ENCODE data around the gene ADCY5. TPM values are rescaled to one million over a fixed set of nuclear protein-coding genes. Genes with fewer than 3 reads are reported as not detected.

Gene ADCY5
- total RNA-seq, 1 donor from 2014 or later: 6.8 TPM

GRCh38 chr3:123311201-123311600 is 137.7 kb downstream of the ADCY5 start:
- peaks cover 8% of the 10 kb centered on the region for H3K4me1 Mint-ChIP-seq
- no peaks in the 10 kb centered on the region for H3K36me3 Mint-ChIP-seq
- no peak for DNase-seq (ENCODE audit: low spot score in 2 of 2, unreplicated experiment in 2 of 2)
- no peaks in the 10 kb centered on the region for H3K9me3 Mint-ChIP-seq
- peaks cover 17% of the 10 kb centered on the region for H3K27me3 Mint-ChIP-seq (ENCODE audit: low read depth)
- TF ChIP-seq, protein P1, sequence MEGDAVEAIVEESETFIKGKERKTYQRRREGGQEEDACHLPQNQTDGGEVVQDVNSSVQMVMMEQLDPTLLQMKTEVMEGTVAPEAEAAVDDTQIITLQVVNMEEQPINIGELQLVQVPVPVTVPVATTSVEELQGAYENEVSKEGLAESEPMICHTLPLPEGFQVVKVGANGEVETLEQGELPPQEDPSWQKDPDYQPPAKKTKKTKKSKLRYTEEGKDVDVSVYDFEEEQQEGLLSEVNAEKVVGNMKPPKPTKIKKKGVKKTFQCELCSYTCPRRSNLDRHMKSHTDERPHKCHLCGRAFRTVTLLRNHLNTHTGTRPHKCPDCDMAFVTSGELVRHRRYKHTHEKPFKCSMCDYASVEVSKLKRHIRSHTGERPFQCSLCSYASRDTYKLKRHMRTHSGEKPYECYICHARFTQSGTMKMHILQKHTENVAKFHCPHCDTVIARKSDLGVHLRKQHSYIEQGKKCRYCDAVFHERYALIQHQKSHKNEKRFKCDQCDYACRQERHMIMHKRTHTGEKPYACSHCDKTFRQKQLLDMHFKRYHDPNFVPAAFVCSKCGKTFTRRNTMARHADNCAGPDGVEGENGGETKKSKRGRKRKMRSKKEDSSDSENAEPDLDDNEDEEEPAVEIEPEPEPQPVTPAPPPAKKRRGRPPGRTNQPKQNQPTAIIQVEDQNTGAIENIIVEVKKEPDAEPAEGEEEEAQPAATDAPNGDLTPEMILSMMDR (IDR thresholded peaks at IDR 0.05; ENCODE audit: unreplicated experiment): no peak
- H3K27ac Mint-ChIP-seq: no peak overlapping the region
- no peak overlapping the region for H3K4me3 Mint-ChIP-seq

- H3K9me3 Mint-ChIP-seq: no peaks in the 10 kb centered on the region
- peaks cover 8% of the 10 kb centered on the region for H3K4me1 Mint-ChIP-seq
- no peak overlapping the region for H3K27ac Mint-ChIP-seq
- no peak overlapping the region for H3K4me3 Mint-ChIP-seq
- H3K36me3 Mint-ChIP-seq: no peaks in the 10 kb centered on the region
- TF ChIP-seq, protein P1 (IDR thresholded peaks at IDR 0.05; ENCODE audit: unreplicated experiment): no peak
- H3K27me3 Mint-ChIP-seq (ENCODE audit: low read depth): peaks cover 15% of the 10 kb centered on the region
- DNase-seq (ENCODE audit: low spot score in 2 of 2, unreplicated experiment in 2 of 2): no peak
Measured at GRCh38 chr3:123310741-123311140, 138.1 kb downstream of the ADCY5 start.

- H3K27ac Mint-ChIP-seq: no peak overlapping the region
- H3K36me3 Mint-ChIP-seq: no peaks in the 10 kb centered on the region
- peaks cover 8% of the 10 kb centered on the region for H3K4me1 Mint-ChIP-seq
- TF ChIP-seq, protein P1 (IDR thresholded peaks at IDR 0.05; ENCODE audit: unreplicated experiment): no peak
- H3K27me3 Mint-ChIP-seq (ENCODE audit: low read depth): peaks cover 13% of the 10 kb centered on the region
- no peak for DNase-seq (ENCODE audit: low spot score in 2 of 2, unreplicated experiment in 2 of 2)
- H3K9me3 Mint-ChIP-seq: peaks cover 3% of the 10 kb centered on the region
- no peak overlapping the region for H3K4me3 Mint-ChIP-seq
Measured at GRCh38 chr3:123310186-123310585, 138.7 kb downstream of the ADCY5 start.

GRCh38 chr3:123307064-123307463 is 141.8 kb downstream of the ADCY5 start:
- no peak overlapping the region for H3K4me3 Mint-ChIP-seq
- no peaks in the 10 kb centered on the region for H3K36me3 Mint-ChIP-seq

DNA sequence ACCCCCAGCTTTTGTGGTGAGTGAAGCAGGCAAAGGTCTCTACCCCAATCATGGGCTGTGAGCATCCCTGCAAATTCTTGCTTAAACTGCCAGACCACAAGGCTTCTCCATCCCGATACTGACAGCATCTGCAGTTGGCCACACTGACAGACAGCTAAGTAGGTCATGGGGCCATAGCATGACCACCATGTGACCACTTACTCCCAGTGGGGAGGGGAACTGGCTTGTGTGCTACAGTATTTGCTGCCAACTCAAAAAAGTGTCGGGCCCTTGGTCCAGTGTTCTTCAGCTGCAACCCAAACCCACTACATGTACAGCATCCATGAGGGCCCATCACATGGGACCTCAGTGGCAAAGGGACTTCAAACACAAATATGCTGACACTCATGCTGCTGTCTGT is 143.7 kb downstream of the ADCY5 start:
- no peaks in the 10 kb centered on the region for H3K36me3 Mint-ChIP-seq
- no peak overlapping the region for H3K27ac Mint-ChIP-seq
- H3K4me1 Mint-ChIP-seq: no peaks in the 10 kb centered on the region
- TF ChIP-seq, protein P1 (IDR thresholded peaks at IDR 0.05; ENCODE audit: unreplicated experiment): no peak
- peaks cover 6% of the 10 kb centered on the region for H3K27me3 Mint-ChIP-seq (ENCODE audit: low read depth)
- no peak overlapping the region for H3K4me3 Mint-ChIP-seq
- no peak for DNase-seq (ENCODE audit: low spot score in 2 of 2, unreplicated experiment in 2 of 2)
- H3K9me3 Mint-ChIP-seq: peaks cover 3% of the 10 kb centered on the region

More at GRCh38 chr3:123307064-123307463, 141.8 kb downstream of the ADCY5 start:
- Mint-ChIP-seq H3K27ac (no peak overlapping the region), H3K4me1 (peaks cover 4% of the 10 kb centered on the region), H3K27me3 (ENCODE audit: low read depth) (peaks cover 6% of the 10 kb centered on the region), H3K9me3 (peaks cover 3% of the 10 kb centered on the region)
- TF ChIP-seq, protein P1 (IDR thresholded peaks at IDR 0.05; ENCODE audit: unreplicated experiment): no peak
- DNase-seq (ENCODE audit: low spot score in 2 of 2, unreplicated experiment in 2 of 2): no peak
